Stimulated activated CD8-positive, alpha-beta memory T cell treated with anti-CD3 and anti-CD28 coated beads, Interleukin-2, amount 100 ng/mL, for 48 hours (primary cell): ENCODE measurements around the gene VPS52.

ENCODE experiments used
- DNase-seq, 2 donors: peaks; one replicate each; pipeline ENCODE4 v3.0.0-alpha.2; 2020; ENCODE audit warnings: low read depth in 2 of 2

VPS52 gene

GRCh38 chr6:33271468-33272274, at the start of gene VPS52, which contains the start of gene RPS18:
Gene VPS52 (minus strand): TSS chr6:33271876. CDS start chr6:33271675, 201 bp downstream.
Gene RPS18 (plus strand): TSS chr6:33272075. CDS start chr6:33272120, 45 bp downstream.
- peak; percentile 64 to 82 for DNase-seq

GRCh38 chr6:33321227-33321626, 49.6 kb upstream of the VPS52 start:
- no peak for DNase-seq

GRCh38 chr6:33320315-33321181, 48.9 kb upstream of the VPS52 start:
- no peak for DNase-seq

- DNase-seq: no peak
Measured at GRCh38 chr6:33319939-33320314, 48.3 kb upstream of the VPS52 start.

- DNase-seq: no peak
Measured at GRCh38 chr6:33318426-33319073, 46.9 kb upstream of the VPS52 start.

- peak; percentile 94 for DNase-seq
Measured at GRCh38 chr6:33317669-33318425, 46.2 kb upstream of the VPS52 start, which contains the start of gene ZBTB22. Gene ZBTB22 (minus strand): TSS chr6:33317744. CDS start chr6:33316916, 828 bp downstream.

GRCh38 chr6:33317419-33317668, 45.7 kb upstream of the VPS52 start:
- peak in 1 of 2 donors; percentile 64 for DNase-seq

- DNase-seq: no peak
Measured at GRCh38 chr6:33316603-33317418, 45.1 kb upstream of the VPS52 start.

GRCh38 chr6:33315793-33316602, 44.3 kb upstream of the VPS52 start:
- no peak for DNase-seq

- no peak for DNase-seq
Measured at GRCh38 chr6:33314943-33315792, 43.5 kb upstream of the VPS52 start.

- no peak for DNase-seq
Measured at GRCh38 chr6:33314515-33314942, 42.9 kb upstream of the VPS52 start.

GRCh38 chr6:33313709-33314514, 42.2 kb upstream of the VPS52 start, which contains the start of gene TAPBP:
Gene TAPBP (minus strand): TSS chr6:33314078. CDS start chr6:33314041, 37 bp downstream.
- DNase-seq: peak; percentile 75 to 78

- no peak for DNase-seq
Measured at GRCh38 chr6:33313105-33313708, 41.5 kb upstream of the VPS52 start.

- DNase-seq: peak; percentile 67 to 70
Measured at GRCh38 chr6:33312361-33313104, 40.9 kb upstream of the VPS52 start.

GRCh38 chr6:33306356-33306755, 34.7 kb upstream of the VPS52 start:
- no peak for DNase-seq

GRCh38 chr6:33305052-33305451, 33.4 kb upstream of the VPS52 start:
- no peak for DNase-seq

GRCh38 chr6:33304216-33304615, 32.5 kb upstream of the VPS52 start:
- DNase-seq: no peak
